DND-41 (cell line): ENCODE measurements around the gene RPS15.

Source experiments
- ATAC-seq: fragments of 200-7000 bp; cut with Tn5 transposase; 3 replicates; pipeline ENCODE4 v1.9.1; 2021; ENCODE audit warnings: low read depth; ENCODE audit not compliant: insufficient read depth
- DNase-seq: peaks from one replicate; pipeline ENCODE4 v3.0.0-alpha.2; 2020
- H2AFZ ChIP-seq: 2 replicates; pipeline ENCODE4 v1.6.0; 2012; ENCODE audit warnings: low read depth, low read length
- H3K27ac ChIP-seq: 2 replicates; pipeline ENCODE4 v1.5.1; 2012; ENCODE audit warnings: low read length, inconsistent platforms
- H3K27me3 ChIP-seq: fragments of 200-600 bp; sonication (generic); 2 replicates; pipeline ENCODE4 v1.6.0; 2012; ENCODE audit warnings: low read length, mild to moderate bottlenecking, inconsistent platforms; ENCODE audit not compliant: insufficient read depth, poor library complexity
- H3K36me3 ChIP-seq: 2 replicates; pipeline ENCODE4 v1.5.1; 2012; ENCODE audit warnings: low read length, inconsistent platforms; ENCODE audit not compliant: insufficient read depth
- H3K4me1 ChIP-seq: 2 replicates; pipeline ENCODE4 v1.5.1; 2012; ENCODE audit warnings: mild to moderate bottlenecking, low read length; ENCODE audit not compliant: insufficient read depth
- H3K4me2 ChIP-seq: 2 replicates; pipeline ENCODE4 v1.6.0; 2012; ENCODE audit warnings: mild to moderate bottlenecking, moderate library complexity, low read length, inconsistent platforms; ENCODE audit not compliant: insufficient read depth
- H3K4me3 ChIP-seq, 2 experiments: fragments of 200-600 bp in 1 of 2; shearing (Covaris generic) in 1 of 2; 2 replicates each; pipeline ENCODE4 v1.5.1; 2012 to 2016; ENCODE audit warnings: inconsistent platforms in 2 of 2, low read length in 2 of 2, mild to moderate bottlenecking in 2 of 2, low read depth in 1 of 2, moderate library complexity in 1 of 2
- H3K79me2 ChIP-seq: 2 replicates; pipeline ENCODE4 v1.6.0; 2012; ENCODE audit warnings: low read length, inconsistent platforms; ENCODE audit not compliant: insufficient read depth
- H3K9ac ChIP-seq: 2 replicates; pipeline ENCODE4 v1.6.0; 2012; ENCODE audit warnings: low read depth, mild to moderate bottlenecking, inconsistent platforms, low read length, moderate library complexity
- H3K9me3 ChIP-seq: 2 replicates; pipeline ENCODE4 v1.5.1; 2012; ENCODE audit warnings: low read length, moderate library complexity, mild to moderate bottlenecking, inconsistent platforms; ENCODE audit not compliant: insufficient read depth, severe bottlenecking
- H4K20me1 ChIP-seq: 2 replicates; pipeline ENCODE4 v1.6.0; 2012; ENCODE audit warnings: low read length; ENCODE audit not compliant: insufficient read depth
- CTCF ChIP-seq: IDR thresholded peaks from 2 replicates; pipeline ENCODE4 v1.5.1; 2012; ENCODE audit warnings: borderline replicate concordance, low read length, moderate library complexity, mild to moderate bottlenecking; ENCODE audit not compliant: poor library complexity, severe bottlenecking; ENCODE audit errors: extremely low read depth
- EZH2 ChIP-seq: IDR thresholded peaks from 3 replicates; pipeline ENCODE4 v1.6.1; 2012; ENCODE audit warnings: borderline replicate concordance, low read depth, mild to moderate bottlenecking, moderate library complexity, low read length, inconsistent platforms; ENCODE audit not compliant: severe bottlenecking

Gene RPS15

GRCh38 chr19:1468274-1468820 lies 30.2 kb downstream of the RPS15 start:
- Histone ChIP-seq H3K27ac (no peak overlapping the region), H3K4me1 (peaks cover 23% of the 10 kb centered on the region), H3K4me2 (no peak overlapping the region), H4K20me1 (peaks cover 56% of the 10 kb centered on the region), H3K4me3 (no peak overlapping the region), H3K9ac (no peak overlapping the region), H2AFZ (no peak overlapping the region), H3K36me3 (no peaks in the 10 kb centered on the region), H3K27me3 (no peaks in the 10 kb centered on the region), H3K9me3 (no peaks in the 10 kb centered on the region), H3K79me2 (peaks cover 5% of the 10 kb centered on the region; the same call in 1 of the 2 replicates)
- ATAC-seq (no peak), DNase-seq (no peak)
- TF ChIP-seq CTCF (no peak), EZH2 (no peak)

- ATAC-seq (no peak), DNase-seq (no peak)
- Histone ChIP-seq H3K4me3 (no peak overlapping the region), H3K9me3 (no peaks in the 10 kb centered on the region), H3K79me2 (peaks cover 5% of the 10 kb centered on the region; the same call in 1 of the 2 replicates), H3K36me3 (no peaks in the 10 kb centered on the region), H3K4me1 (peaks cover 23% of the 10 kb centered on the region), H3K4me2 (no peak overlapping the region), H3K27me3 (no peaks in the 10 kb centered on the region), H3K27ac (no peak overlapping the region), H3K9ac (no peak overlapping the region), H2AFZ (no peak overlapping the region), H4K20me1 (peaks cover 61% of the 10 kb centered on the region)
- TF ChIP-seq EZH2 (no peak), CTCF (no peak)
Observed at GRCh38 chr19:1468821-1469254, 30.6 kb downstream of the RPS15 start.

GRCh38 chr19:1469255-1470054 lies 31.3 kb downstream of the RPS15 start:
- DNase-seq: no peak
- H3K9me3 ChIP-seq: no peaks in the 10 kb centered on the region
- no peak overlapping the region for H2AFZ ChIP-seq
- H3K4me3 ChIP-seq: no peak overlapping the region
- no peak overlapping the region for H3K9ac ChIP-seq
- ATAC-seq: no peak
- peaks cover 5% of the 10 kb centered on the region; the same call in 1 of the 2 replicates for H3K79me2 ChIP-seq
- H3K27me3 ChIP-seq: no peaks in the 10 kb centered on the region
- peaks cover 2% of the 10 kb centered on the region; the same call in 1 of the 2 replicates for H3K36me3 ChIP-seq
- TF ChIP-seq EZH2: no peak
- no peak for TF ChIP-seq CTCF
- H4K20me1 ChIP-seq: peaks cover 67% of the 10 kb centered on the region
- no peak overlapping the region for H3K27ac ChIP-seq
- H3K4me2 ChIP-seq: no peak overlapping the region
- peaks cover 23% of the 10 kb centered on the region for H3K4me1 ChIP-seq
